NCI-H2227 treated with DMSO at 0.1 percent for 48 hours (cell line): ENCODE data around the gene HPCAL1.
A peak's percentile ranks its signal among the peaks of the same experiment; 100 is the strongest.

Experiments used
- DNase-seq: peaks from one replicate; lab custom pipeline; 2025; lab: John Stamatoyannopoulos, UW

HPCAL1 gene

DNA sequence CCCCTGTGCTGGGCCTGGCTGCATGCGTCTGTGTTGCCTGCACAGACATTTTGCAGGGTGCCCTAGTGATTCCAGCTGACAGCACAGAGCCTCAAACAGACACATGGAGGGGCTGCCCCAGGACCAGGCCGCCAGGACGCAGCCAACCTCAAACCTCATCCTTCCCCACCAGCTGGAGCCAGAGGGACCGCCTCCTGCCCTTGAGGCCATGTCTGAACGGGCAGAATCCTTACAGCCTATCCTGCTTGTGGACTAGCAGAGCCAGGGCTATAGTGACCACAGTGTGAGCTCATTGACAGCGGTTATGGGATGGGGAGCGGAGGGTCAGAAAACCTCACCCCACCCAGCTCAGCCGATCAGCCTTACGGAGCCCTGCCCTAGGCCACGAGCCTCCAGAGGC, 123.0 kb downstream of the HPCAL1 start:
- no peak for DNase-seq

DNA sequence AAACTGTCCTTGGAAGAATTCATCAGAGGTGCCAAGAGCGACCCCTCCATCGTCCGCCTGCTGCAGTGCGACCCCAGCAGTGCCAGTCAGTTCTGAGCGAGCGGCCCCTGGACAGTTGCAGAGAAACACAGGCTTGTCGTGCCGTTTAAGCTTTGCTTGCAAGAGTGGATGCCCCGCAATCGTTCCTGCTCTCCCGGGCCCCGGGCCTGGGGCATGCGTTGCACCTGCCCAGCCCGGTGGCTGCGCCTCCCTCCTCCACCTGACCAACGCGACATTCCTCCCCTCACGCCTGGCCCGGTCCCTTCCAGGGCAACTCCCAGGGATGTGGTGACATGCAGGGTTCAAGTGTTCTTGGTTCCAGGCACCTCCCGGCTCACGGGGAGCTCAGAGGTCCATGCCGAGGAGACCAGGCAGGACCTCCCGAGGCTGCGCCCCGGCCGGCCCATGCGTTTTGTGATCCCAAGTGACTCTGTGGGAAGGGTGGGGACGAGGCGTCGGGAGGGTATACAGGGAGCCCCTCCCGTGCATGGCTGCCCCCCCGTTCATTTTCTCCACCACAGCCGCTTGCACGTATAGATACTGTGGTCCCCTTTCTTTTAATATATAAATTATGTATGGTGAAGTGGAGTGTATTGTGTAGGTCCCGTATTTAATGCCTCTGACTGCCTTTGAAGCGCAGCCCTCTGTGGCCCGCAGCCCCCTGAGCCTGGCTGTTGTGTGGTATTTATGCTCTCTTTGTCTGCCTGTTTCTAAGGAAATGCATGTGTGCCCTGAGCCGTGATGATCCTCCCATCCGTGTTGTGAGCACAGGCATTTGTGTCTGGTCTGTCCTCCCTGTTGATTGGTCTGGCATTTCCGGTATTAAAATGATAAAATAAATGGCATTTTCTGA, 124.3 kb downstream of the HPCAL1 start:
- no peak for DNase-seq

DNA sequence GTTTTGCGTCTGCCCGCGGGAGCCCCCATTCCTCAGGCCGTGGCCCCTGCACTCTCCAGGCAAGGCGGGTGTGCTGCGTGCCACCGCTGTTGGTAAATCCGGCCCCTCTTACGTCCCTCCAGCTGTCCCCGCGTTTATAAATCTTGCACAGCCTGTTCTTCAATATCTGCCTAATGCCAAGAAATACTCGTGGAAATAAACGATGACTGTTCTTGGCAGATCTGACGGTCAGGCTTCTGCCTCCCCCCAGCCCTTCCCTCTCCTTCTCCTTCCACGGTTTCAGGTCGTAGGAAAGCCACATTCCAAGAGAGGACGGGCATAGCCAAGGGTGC, 124.9 kb downstream of the HPCAL1 start:
- no peak for DNase-seq

DNA sequence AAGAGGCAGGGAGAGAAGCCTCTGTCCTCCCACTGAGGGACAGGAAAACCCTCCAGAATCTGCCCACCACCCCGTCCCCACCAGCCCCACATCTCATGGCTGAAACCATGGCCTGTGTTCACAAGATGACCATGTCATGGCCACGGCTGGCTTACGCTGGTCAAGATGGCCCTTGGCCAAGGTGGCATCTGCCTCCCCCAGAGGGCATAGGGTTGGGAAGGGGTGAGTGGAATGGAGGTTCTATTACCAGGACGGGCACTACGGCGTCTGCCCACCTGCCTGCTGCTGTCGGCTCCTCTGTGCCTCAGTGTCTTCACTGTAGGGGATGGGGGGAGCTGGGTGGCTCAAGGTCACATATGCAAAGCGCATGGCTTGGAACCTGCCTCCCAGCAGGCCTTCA, 125.7 kb downstream of the HPCAL1 start:
- no peak for DNase-seq

DNA sequence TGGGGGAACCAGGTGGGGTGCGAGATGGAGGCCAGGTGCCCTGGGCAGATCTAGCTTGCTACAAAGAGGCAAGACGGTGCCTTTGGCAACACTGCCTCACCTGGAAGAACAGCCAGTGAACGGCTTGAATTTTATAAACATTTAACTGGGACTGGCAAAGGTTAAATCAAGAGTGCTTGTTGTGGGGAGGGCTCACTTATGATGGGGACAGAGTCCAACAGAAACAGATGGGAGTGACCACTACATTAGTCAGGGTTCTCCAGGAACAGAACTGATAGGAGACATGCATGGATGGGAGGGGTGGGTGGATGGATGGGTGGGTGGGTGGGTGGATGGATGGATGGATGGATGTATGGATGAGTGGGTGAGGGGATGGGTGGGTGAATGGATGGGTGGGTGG, 126.2 kb downstream of the HPCAL1 start:
- no peak for DNase-seq

DNA sequence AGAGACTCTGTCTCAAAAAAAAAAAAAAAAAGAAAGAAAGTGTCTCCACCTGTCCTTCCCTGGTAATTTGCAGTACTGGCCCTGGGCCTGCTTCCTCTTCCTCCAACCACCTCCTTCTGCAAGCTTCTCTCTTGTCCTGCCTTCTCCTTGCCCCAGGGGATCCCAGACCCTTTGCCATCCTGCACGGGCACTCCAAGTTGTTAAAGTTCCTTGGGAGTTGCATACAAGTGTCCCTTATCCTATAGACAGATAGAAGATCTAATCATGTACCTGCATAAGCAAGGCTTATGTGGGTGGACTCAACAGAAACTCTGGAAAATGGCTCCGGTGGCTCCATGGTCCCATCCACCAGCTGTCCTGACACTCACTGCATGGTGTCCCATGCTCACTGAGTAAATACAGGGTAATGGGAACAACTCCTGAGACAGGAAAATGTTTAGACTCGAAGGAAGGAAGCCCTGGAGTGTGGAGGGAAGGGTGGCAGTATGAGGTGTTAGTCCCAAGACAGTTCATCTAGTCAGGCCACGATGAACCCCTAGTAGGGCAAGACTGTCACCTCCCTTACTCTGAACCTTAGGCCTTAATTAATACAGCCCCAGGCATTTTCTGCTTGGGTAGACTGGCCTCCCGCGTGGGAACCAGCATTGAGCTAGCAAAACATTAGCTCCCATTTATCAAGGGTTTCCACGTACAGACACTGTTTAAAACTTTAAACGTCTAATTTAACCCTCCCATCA, 128.3 kb downstream of the HPCAL1 start:
- DNase-seq, result no peak

DNA sequence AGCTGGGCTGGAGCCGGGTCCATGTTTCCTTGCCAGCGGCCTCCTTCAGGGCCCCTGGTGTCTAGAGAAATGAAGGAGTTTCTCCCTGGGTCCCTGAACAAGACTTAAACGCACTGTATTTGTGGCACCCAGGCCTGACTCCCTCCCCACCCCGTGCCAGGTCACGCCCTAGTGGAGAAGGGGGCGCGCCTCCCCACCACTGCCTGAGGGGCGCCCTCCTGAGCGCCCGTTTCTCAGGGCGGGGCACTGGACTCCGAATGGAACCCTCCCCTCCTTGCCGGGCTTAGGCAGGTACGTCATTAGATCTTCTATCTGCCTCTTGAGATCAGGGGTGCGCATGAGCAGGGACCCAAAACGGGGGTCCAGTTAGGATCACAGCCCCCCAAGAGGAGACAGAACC, 129.1 kb downstream of the HPCAL1 start:
- no peak for DNase-seq

DNA sequence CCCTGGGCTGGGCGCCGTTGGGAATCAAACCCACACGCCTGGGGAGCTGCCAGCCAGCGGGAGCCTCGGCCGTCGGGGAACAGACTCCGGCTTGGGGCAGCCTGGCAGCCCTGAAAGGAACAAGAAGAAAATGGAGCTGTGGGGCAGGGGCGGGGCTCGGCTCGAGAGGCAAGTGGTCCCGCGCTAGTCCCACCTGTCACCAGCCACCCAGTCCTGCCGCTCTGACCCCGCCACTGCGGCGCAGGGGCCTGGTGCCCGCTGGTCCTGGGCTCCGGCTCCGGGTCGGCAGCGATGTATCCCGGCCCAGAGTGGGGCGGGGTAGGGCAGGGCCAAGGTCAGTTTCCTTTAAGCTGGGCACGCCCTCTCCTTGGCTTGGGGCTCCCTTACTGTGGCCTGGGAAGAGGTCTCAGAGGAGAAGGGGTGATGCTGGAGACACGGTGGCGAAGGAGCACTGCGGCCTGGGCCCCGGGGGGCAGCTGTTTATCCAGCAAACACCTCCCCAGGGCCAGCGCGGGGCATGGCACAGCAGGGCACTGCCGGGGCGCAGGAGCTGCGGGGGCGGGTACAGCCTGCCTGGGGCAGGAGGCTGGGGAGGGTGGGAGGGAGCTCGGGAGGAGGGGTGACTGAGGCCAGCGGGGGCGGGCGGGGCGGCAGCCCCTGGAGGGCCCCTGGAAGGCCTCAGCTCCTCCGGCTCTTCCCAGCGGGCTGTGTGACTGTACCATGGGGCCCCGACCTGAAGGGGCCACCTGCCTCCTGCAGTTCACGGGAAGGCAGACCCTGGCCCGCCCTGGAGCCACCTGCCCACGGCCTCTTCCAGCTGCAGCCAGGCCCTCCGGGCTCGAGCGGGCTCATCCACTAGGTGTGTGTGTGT, 129.8 kb downstream of the HPCAL1 start:
- DNase-seq, result no peak

DNA sequence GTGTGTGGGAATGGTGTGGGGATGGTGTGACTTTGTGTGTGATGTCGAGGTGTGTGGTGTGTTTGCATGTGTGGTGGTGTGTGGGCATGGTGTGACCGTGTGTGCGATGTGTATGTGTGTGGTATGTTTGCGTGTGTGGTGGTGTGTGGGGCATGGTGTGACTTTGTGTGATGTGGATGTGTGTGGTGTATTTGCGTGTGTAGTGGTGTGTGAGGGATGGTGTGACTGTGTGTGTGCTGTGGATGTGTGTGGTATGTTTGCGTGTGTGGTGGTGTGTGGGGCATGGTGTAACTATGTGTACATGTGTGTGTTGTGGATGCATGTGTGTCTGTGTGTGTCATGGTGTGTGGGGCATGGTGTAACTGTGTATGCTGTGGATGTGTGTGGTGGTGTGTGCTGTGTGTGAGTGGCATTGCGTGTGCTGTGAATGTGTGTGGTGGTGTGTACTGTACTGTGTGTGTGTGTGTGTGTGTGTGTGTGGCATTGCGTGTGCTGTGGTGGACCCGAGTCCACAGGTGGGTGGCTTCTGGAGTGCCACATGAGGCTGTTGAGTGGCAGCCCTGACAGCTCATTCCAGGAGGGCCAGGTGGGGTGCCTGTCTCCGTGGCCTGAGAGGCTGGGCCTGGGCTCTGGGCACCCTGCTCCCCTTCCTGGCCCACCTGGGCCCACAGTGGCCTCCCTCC, 130.7 kb downstream of the HPCAL1 start:
- DNase-seq, result no peak

DNA sequence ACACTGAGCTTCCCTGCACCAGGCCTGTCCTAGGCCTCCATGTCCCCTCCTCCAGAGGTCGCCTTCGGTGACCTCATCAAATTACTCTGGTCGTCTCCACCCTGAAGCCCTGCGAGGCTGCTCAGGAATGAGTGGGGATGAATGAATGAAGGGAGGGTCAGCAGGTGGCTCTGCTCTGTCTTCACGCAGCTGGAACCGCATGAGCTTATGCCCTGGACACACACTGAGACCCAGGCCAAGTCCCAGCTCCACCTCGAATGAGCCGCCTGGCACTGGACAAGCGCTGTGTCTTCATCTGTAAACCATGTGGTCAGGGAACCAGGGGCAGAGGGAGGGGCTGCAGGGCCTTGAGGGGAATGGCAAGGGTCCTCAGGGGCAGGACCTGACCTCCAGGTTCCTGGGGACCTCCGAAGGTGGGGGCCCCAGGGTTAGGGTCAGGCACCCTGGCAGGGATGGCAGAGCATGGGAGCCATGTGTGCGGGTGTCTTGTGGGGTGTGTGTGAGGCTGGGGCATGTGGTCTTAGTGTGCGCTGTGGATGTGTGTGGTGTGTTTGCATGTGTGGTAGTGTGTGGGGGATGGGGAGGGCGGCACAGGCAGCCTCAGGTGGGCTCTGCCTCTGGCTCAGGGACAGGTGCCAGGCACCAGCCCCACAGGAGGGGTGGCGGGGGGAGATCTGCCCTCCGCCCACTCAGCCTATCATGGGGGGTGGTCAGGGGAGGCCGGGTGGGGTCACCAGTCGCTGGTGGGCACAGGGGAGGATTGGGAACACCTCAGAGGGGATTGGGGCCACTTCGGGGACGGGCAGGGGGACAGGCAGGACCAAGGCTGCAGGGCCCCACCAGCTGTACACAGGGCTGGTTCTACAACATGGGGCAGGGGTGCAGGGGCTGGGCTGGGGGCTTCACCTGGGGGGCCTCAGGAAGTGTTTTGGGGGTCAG, 131.5 kb downstream of the HPCAL1 start:
- DNase-seq, result no peak

DNA sequence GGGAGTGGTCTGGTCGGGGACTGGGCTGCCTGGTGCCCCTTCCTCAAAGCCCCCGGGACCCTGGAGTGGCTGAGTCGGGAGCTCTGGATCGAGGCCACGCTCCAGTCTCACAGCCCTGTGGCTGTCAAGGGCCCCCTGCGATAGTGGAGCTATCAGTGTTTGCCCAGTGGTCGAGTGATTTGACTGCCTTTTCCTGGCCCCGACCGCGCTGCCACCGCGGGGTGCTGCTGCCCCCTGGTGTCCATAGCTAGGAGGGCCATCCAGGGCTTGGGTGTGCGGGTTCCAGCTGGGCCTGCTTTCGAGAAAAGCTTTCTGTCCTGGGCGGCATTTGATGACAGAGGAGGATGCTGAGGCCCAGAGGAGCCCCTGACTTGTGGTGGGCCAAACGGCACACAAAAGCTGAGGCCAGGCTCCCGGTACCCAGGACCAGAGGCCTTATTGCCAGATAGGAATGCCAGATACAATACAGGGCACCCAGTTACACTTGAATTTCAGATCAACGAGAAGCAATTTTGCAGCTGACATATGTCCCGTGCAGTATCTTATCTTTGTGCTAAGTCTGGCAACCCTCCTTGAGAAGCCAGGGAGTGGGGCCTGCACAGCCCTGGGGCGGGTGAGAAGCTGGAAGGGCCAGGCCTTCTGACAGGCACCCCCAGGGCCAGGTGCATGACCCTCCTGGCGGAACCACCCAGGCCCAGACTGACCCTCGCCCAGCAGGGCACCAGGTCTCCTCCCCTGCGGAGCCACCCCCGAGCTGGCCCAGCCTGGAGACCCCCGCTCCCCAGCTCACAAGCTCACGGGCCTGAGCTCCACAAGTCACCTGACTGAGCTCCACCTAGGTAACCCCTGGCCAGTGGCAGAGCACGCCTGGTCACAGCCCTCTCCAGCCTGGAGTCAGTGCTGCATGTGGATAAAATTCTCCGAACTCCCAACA, 132.4 kb downstream of the HPCAL1 start:
- DNase-seq, result peak; percentile 79

DNA sequence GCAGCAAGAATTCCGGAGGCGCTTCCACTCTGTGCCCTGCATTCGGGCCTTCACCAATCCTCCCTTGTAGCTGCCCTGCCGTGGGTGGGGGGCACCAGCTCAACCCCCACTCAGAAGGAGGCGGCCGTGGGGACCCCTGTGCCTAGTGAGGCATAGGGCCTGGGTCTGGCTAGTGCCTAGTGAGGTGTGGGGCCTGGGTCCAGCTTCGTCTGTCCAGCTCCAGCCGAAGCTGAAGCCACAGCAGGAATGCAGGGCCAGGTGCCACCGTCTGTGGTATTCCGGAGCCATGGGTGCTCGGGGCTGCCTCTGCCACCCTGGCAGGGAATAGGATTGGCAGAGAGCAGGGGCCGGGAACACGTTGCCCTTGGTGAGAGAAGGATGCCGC, 133.1 kb downstream of the HPCAL1 start:
- DNase-seq, result no peak

DNA sequence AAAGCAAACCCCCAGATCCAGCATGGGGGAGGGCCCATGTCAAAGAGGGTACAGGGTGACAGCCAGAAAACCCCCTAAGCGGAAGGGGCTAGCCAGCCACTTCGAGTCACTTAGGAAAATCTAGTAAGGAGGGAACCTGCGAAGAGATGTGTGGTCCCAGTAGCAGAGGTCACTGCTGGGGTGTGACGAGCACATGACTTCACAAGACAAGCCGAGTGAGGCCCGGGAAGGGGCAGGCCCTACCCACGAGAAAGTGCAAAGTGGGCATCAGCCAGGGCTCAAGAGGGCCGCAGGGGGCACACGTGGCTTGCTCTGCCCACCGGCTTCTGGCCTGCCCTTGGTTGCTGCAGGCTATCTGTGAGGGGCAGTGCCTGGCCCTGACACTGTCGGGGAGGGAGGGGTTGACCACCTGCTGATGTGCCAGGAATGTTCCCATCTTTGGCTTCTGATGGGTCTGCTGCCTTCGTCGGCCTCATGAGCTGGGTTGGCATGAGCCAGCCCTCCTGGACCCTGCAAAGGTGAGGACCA, 133.9 kb downstream of the HPCAL1 start:
- DNase-seq, result no peak

DNA sequence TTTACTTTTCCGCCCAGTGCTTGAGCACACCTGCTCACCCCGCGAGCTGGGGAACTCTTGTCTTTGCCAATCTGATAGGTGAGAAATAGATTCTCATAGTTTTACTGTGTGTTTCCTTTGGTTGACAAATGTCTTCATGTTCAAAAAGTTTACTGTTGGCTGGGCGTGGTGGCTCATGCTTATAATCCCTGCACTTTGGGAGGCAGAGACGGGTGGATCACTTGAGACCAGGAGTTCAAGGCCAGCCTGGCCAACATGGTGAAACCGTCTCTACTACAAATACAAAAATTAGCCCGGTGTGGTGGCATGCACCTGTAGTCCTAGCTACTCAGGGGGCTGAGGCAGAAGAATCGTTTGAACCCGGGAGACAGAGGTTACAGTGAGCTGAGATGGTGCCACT, 135.1 kb downstream of the HPCAL1 start:
- no peak for DNase-seq

DNA sequence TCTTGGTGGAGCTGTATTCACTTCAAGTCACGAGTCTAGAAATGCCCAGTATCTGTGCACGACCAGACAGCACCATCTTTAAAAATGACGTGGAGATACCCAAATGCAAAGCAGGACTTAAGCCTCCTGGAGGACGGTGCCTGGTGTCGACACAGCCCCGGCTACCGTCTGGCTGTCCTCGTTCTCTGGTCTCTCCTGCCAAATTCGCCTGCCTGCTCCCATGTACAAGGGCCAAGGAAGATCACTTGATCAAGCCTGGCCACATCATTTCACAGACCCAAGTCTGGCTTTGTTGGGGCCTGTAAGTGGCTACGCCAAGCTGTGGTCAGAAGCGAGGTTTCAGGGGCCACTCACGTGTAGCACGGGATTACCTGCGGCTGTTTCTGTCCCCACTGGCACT, 136.0 kb downstream of the HPCAL1 start:
- no peak for DNase-seq

DNA sequence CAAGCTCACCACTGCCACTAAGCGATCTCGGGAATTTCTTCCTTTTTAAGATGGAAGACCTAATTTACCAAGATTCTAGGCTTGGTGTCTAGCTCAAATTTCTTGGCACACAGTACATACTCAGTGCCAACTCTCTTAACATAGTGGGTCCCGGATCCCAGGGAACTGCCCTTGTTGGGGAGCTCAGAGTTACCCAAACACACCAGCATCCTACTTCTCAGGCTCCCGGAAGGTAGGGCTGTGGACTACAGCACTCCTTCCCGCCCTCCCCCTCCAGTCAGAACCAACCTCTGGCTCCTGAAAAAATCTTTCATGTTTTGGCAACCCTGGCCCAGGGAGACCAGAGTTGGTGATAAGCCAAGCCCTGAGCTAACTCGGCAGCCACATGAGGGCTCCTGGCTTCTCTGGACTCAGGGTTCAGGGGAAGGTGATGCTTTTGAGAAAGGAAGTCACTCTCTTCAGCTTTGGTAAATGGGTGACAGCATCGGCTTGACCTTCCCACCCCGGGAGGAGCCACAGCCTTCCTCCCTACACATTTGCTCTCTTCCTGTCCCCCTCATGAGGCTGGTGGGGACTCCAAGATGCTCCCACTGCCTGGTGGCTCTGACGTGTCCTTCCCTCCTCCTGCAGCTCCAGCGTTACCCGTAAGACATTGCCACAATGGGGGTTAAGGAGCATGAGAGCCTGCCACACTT, 136.6 kb downstream of the HPCAL1 start:
- DNase-seq, result no peak

DNA sequence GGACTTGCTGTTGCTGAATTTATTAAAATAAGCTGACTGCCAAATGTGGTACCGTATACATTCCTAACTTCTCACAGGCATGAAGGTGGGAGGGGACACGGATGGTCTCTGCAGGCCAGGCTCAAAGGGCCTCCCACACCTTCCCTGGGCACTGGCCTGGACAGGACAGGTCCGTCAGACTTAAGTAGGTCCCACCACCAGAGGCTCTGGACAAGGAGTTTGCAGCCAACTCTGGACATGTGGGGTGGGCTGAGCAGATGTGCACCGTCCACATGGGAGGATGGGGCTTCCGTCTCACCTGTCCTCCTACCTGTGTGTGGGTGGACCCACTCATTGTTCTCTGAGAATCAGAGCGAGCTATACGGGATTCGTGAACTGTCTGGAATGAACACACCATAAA, 137.3 kb downstream of the HPCAL1 start:
- no peak for DNase-seq

DNA sequence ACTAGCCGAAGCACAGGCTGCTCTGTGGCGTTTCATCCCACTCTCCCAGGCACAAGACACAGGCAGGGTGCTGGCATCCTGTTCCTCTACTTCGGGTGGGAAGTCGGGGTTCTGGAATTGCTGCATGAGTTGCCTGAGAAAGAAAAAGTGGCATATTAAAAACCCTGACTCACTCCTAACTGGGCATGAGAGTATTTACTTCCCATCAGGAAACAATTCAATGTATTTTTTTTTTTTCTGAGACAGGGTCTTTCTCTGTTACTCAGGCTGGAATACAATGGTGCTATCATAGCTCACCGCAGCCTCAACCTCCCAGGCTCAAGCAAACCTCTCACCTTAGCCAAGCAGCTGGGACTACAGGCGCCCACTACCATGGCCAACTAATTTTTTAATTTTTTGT, 138.0 kb downstream of the HPCAL1 start:
- no peak for DNase-seq

DNA sequence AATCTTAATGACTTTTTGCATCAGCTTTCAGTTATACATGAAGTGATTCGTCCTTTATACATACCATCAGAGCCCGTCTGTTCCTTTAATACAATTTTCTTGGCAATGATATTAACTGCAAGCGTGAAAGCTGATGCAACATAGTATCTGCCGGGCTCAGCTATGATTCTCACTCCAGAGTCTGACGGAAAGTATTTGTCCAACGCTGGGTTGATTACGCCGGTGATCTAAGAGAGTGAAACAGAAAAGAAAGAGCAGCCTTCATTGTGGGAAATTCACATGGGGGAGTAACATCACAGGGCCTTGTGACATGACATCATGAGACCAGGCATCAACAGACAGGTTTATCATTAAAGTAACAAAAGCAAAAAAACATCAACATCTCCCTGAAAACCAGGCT, 139.2 kb downstream of the HPCAL1 start:
- no peak for DNase-seq
